Measurements from ENCODE around the gene SIGLEC14. TPM values are rescaled to one million over a fixed set of nuclear protein-coding genes. Genes with fewer than 3 reads are reported as not detected.

The SIGLEC14 gene
- total and polyA plus RNA-seq, 12 donors, result 0.44 to 29.0 (median 8.7) TPM; not detected in 1

- WGBS, 4 donors, result 48 to 63% (median 57%) methylated on average over 4 of the region's 4 CpGs
- TF ChIP-seq CTCF (IDR thresholded peaks at IDR 0.05), result no peak
- no peak for TF ChIP-seq POLR2A (IDR thresholded peaks at IDR 0.05)
- H3K27ac ChIP-seq, result no peak overlapping the region
- H3K9me3 ChIP-seq (replicated peaks in 1 of 3), result no peaks in the 10 kb centered on the region
- no peak for DNase-seq
- intact Hi-C loops (cut with DNase I), result loop anchor here (10.0 kb wide), 2 partner anchors 190 to 320 kb away; no protein-coding TSS in a partner anchor
- H3K4me3 ChIP-seq, result no peak overlapping the region
- H3K27me3 ChIP-seq, result no peaks in the 10 kb centered on the region
- peaks cover 0 to 8% of the 10 kb centered on the region in 2 donors for H3K4me1 ChIP-seq (replicated peaks in 1 of 2)
- no peaks in the 10 kb centered on the region for H3K36me3 ChIP-seq (replicated peaks in 1 of 2)
These were observed 8.2 kb upstream of the SIGLEC14 start for GRCh38 chr19:51654783-51655182.

- no peak overlapping the region for H3K27ac ChIP-seq
- peaks cover 0 to 8% of the 10 kb centered on the region in 2 donors for H3K4me1 ChIP-seq (replicated peaks in 1 of 2)
- no peaks in the 10 kb centered on the region for H3K9me3 ChIP-seq (replicated peaks in 1 of 3)
- no peaks in the 10 kb centered on the region for H3K36me3 ChIP-seq (replicated peaks in 1 of 2)
- no peak overlapping the region for H3K4me3 ChIP-seq
- TF ChIP-seq CTCF (IDR thresholded peaks at IDR 0.05) (no peak), POLR2A (IDR thresholded peaks at IDR 0.05) (no peak)
- WGBS, 4 donors, result 40 to 66% (median 49%) methylated on average over 2 of the region's 2 CpGs
- intact Hi-C loops (cut with DNase I), result loop anchor here (10.0 kb wide), 2 partner anchors 188 to 318 kb away; no protein-coding TSS in a partner anchor
- H3K27me3 ChIP-seq, result no peaks in the 10 kb centered on the region
- no peak for DNase-seq
These were observed 6.5 kb upstream of the SIGLEC14 start for GRCh38 chr19:51653162-51653561.

- intact Hi-C loops (cut with DNase I), result loop anchor here (10.0 kb wide), 2 partner anchors 187 to 317 kb away; no protein-coding TSS in a partner anchor
- H3K27me3 ChIP-seq, result no peaks in the 10 kb centered on the region
- WGBS, 4 donors, result 38 to 73% (median 54%) methylated on average over 4 of the region's 4 CpGs
- peaks cover 0 to 7% of the 10 kb centered on the region in 2 donors for H3K4me1 ChIP-seq (replicated peaks in 1 of 2)
- no peaks in the 10 kb centered on the region for H3K36me3 ChIP-seq (replicated peaks in 1 of 2)
- peak in 2 of 7 donors; percentile 13 to 23 for DNase-seq
- H3K27ac ChIP-seq, result no peak overlapping the region
- TF ChIP-seq POLR2A (IDR thresholded peaks at IDR 0.05) (no peak), CTCF (IDR thresholded peaks at IDR 0.05) (no peak)
- no peaks in the 10 kb centered on the region for H3K9me3 ChIP-seq (replicated peaks in 1 of 3)
- H3K4me3 ChIP-seq, result no peak overlapping the region
These were observed 5.6 kb upstream of the SIGLEC14 start for GRCh38 chr19:51652266-51652665.

- no peaks in the 10 kb centered on the region for H3K36me3 ChIP-seq (replicated peaks in 1 of 2)
- WGBS, 4 donors, result 63 to 77% (median 69%) methylated on average over 7 of the region's 7 CpGs
- peak in 5 of 7 donors; percentile 29 to 62 (median 44) for DNase-seq
- no peaks in the 10 kb centered on the region for H3K27me3 ChIP-seq
- no peak for TF ChIP-seq CTCF (IDR thresholded peaks at IDR 0.05)
- no peak for TF ChIP-seq POLR2A (IDR thresholded peaks at IDR 0.05)
- H3K27ac ChIP-seq, result peak overlapping the region in 1 of 5 donors; percentile 52
- H3K4me3 ChIP-seq, result no peak overlapping the region
- intact Hi-C loops (cut with DNase I), result loop anchor here (10.0 kb wide), 2 partner anchors 187 to 317 kb away; no protein-coding TSS in a partner anchor
- H3K9me3 ChIP-seq (replicated peaks in 1 of 3), result no peaks in the 10 kb centered on the region
- no peaks in the 10 kb centered on the region for H3K4me1 ChIP-seq (replicated peaks in 1 of 2)
These were observed 4.7 kb upstream of the SIGLEC14 start for GRCh38 chr19:51651216-51651846.

Data from adrenal gland (tissue), 12 donors.